HPDE6-E6E7 (cell line): ENCODE data around the gene LSS.
A peak's percentile ranks its signal among the peaks of the same experiment; 100 is the strongest.

Experiments used
- DNase-seq: peaks from one replicate; pipeline ENCODE4 v3.0.0; 2011; ENCODE audit warnings: missing footprints; ENCODE audit errors: extremely low spot score

LSS gene

DNA sequence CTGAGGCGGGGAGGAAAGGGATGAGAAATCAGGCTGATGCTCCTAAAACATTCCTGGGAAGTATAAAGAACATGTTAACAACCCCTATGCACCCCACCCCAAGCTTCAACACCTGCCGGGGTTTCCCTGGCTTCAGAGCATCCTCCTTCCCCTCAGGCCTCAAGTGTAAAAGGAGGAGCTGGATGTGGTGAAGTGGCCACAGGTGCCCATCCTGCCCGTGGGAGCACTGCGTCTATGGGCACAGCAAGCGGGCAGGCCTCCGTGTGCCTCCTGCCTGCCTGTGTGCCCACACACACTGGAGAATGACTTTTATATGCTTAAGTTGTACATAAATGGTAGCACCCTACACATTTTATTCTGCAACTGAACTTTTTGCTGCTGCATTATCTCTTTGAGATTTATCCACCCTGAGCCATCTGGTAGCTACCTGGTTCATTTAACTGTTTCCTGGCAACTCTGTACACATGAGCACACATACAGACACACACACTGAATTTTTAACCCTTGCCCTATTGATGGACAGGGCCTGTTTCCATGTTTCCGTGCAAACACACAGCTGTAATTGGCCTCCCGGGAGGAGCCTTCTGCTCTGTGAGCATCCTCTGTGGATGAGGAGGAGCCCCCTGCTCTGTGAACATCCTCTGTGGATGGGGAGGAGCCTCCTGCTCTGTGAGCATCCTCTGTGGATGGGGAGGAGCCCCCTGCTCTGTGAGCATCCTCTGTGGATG, 59.8 kb downstream of the LSS start:
- no peak for DNase-seq

DNA sequence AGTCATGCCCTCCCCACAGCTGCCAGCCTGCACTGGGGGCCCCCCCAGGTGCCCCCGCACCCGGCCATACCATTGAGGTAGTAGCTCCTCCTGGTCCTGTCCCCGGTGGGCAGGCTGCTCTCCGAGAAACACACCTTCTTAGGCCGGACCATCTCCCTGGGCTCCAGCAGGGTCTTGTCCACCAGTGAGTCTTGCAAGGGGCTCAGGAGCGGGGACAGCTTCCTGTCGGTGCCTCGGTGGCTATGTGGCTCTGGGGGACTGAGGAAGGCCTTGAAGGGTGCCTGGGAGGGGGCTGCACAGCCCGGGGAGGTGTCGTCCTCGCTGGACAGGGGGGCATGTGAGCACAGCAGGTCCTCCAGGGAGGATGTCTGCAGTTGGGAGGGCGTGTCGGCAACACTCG, 60.3 kb downstream of the LSS start:
- DNase-seq: no peak

DNA sequence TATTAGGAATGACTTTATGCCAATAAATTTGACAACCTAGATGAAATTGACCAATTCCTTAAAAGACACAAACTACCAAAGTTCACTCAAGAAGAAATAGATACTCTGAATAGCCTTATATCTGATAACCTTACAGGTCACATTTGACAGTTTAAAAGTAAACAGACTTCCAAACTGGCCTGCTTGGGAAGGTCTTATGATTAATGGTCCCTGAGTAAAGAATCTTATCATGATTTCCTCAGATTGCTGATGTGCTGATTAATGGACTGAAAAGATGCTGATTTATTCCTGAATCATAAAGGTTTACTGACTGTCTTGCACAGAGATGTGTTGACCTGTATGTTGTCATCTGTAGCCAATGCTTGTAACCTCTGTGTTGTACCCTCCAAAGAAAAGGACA, 63.5 kb downstream of the LSS start:
- no peak for DNase-seq

DNA sequence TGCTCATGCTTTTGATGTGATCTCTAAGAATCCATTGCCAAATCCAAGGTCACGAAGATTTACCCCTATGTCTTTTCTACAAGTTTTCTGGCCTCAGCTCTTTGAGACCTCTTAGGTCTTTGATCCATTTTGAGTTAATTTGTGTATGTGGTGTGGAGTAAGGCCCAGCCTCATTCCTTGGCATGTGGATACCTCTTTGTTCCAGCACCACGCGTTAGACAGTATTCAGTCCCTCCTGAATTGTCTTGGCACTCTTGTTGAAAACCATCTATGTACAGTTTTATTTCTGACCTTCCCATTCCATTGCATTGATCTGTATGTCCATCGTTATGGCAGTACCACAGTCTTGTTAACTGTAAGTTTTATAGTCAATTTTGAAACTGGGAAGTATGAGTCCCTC, 65.2 kb downstream of the LSS start:
- no peak for DNase-seq

DNA sequence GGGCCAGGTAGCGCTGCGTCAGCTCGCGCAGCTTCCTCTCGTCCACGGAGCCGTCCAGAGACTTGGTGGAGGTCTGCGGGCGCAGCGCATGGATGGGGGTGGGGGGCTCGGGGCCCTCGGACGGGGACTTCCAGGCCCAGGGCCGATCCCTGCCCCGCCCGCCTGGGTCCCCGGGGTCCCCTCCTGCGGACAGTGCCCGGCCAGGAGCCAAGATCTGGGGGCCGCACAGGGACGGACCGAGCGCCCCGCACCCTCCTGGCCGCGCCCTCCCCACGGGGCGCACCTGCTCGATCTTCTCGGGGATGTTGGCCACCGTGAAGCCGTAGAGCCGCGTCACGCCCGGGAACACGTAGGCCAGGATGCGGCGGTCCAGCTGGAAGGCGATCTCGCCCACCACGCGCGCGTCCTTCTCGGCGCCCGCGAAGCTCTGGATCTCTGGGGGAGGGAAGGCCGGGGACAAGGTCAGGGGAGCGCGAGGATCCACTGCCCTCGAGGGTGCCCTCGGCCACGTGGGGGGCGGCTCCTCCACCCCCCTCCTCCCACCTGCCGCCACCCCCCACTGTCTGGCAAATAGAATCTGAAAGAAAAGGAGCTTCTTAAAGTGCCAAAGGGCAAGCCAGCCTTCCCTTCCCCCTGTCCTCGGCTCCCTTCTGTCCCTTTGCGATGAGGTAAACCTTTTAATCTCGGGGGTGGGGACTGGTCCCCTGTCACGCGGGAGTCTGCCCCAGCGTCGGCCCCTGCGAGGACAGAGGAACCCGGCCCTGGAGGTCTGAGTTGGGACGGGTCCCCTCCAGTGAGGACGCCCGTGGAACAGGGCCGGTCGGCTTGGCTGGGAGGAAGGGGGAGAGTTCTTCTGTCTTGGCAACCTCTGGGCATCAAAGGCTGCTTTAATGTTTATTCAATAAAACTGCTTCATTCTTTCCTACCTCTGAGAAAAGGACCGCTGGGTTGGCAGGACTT, 66.7 kb downstream of the LSS start:
- no peak for DNase-seq

DNA sequence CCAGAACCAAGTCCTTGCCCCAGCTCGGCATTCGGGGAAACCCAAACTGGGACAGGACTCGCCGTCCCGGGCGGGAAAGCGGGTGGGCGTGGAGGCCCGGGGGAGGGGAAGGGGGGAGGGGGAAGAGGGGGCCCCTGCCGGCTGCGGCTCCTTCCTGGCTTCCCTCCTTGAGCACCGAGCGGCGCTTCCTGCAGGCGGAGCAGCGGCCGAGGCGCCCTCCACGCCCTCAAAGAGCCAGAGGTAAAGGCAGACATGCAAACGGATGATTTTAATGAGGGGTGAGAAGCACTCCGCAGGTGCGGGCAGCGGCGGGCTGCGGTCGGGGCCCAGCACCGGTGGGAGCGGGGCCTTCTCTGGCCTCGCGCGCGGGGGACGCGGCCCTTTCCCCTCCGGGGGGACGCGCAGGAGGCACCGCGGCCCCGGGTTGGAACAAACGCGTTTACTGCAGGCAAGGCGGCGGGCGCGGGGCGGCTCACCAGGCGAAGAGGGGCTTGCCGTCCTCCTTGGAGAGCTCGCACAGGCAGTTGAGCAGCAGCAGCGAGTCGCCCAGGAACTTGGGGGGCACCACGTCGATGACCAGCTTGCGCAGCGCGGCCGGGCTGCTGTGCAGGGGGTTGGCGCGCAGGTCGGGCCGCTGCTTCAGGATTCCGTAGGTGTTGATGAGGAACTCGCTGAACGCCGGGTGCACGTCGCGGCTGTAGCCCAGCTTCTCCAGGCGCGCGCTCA, 67.5 kb downstream of the LSS start:
- DNase-seq: no peak

DNA sequence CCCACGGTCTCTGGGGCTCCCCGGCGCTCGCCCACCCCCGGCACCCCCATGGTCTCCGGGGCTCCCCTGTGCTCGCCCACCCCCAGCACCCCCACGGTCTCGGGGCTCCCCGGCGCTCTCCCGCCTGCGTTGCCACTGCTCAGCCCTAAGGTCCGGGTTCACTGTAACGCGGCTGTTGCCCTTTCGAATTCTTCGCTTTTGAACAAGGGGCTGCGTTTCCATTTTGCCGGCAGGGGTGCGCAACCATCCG, 68.0 kb downstream of the LSS start:
- no peak for DNase-seq

DNA sequence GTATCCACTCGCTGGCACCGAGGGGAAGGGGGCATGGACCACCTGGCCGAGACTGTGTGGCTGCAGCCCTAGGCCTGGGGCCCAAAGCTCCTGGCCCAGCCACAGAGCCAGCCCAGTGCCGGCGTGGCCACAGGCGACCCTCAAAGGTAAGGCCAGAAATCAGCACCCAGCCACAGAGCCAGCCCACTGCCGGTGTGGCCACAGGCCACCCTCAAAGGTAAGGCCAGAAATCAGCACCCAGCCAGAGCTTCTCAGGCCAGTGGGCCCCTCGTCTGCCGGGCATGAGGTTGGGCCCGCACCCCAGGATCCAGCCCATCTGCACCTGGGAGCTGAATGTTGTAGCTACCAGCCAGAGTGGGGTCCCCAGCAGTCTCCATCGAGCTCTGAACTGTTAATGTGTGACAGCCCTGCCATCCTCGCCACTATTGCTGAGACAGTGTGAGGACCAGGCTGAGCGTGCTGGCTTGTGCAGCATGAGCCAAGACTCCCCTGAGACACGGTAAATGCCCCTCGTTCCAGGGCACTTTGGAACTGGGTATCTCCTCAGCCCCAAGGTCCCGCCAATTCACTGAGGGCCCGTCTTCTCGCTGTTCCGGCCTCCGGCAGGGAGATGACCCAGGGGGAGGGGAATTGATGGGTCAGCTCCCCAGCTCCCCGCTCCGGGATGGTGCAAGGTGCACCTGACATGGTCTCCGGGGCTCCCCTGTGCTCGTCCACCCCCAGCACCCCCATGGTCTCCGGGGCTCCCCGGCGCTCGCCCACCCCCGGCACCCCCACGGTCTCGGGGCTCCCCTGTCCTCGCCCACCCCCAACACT, 68.5 kb downstream of the LSS start:
- DNase-seq: no peak

DNA sequence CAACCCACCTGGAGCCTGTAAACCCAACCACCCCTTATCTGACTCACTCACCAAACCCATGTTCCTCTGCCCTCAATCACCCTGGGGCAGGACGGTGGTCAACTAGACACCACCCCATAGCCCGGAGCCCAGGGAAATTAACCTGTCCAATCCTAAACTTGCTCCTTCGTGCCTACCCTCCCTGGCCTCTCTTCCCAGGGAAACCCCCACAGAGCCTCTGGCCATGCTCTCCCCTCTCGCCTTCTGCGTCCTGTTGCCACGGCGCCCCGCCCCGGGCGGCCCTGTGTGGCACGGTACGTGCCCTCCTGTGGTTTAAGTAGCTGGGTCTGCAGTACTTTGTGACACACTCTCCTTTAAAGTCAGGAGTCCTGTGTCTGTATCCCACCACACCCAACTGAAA, 69.2 kb downstream of the LSS start:
- no peak for DNase-seq

DNA sequence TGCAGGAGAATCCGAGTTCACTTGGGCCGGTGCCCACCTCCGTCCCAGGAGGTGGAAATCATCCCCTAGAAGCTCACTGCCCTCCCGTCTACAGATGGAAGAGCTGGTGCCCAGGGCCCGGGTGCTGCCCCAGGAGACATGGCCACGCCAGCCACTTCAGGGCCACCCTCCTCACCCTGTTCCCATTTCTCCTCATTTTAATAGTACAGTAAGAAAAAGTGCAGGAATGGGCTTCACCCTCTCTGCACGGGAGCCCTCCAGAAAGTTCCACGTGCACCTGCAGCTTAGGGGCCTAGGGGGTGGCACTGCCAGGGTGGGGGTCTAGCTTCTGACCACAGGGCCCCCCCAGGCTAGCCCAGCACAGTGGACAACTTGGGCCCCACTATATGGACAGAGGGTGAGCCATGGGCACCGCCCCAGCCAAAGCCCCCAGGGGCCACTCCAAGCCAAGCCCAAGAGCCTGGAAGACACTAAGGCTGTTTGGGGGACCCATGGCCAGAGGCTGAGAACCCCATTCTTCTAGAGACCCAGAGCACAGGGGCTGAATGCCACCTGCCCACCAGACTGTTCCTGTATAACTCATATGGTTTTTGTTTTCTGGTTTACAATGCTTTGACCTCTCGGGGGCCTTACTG, 69.8 kb downstream of the LSS start:
- DNase-seq: no peak

DNA sequence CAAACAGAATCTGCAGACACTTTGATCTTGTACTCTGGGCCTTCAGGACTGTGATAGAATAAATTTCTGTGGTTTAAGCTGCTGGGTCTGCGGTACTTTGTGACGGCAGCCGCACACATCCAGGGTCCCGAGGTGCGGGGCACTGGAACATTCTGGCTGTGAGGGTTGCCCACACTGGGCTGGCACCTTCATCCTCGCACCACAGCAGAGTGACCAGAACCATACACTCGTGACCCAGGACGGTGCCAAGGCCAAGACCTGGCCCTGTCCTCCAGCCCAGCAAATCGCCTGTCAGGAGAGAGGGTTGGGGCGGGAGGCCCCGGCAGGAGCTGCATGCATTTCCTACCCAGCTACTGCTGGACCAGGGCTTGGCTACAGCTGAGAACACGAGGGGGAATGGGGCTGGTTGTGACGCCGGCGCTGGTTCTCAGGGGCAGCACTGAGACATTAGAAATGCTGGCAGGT, 70.6 kb downstream of the LSS start:
- DNase-seq: no peak

DNA sequence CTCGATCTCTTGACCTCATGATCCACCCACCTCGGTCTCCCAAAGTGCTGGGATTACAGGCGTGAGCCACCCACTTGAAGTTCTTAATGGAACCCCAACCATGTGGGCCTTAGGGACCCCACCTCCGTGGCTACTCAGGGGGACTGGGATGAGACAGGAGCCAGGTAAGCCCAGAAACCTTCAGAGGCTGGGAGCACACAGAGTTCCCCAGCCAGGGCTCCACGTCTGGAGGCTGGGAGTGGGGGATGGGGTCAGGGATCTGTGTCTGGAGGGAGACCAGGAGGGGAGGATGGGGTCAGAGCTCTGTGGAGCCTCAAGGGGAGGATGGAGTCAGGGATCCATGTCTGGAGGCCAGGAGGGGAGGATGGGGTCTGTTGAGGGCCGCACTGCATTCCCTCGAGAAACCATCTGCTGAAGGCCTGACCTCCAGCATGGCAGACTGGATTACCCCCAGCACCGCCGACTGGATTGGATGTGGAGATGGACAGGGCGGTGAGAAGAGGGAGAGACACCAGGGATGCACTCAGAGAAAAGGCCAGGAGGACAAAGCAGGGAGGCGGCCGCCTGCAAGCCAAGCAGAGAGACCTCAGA, 71.1 kb downstream of the LSS start:
- DNase-seq: no peak

DNA sequence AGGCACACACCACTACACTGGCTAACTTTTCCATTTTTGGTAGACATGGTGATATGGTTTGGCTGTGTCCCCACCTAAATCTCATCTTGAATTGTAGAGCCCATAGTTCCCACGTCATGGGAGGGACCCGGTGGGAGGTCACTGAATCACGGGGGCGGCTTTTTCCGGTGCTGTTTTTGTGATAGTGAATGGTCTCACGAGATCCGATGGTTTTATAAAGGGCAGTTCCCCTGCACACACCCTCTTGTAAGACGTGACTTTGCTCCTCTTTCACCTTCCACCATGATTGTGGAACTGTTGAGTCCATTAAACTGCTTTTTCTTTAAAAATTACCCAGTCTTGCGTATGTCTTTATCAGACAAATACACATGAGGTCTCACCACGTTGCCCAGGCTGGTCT, 71.9 kb downstream of the LSS start:
- DNase-seq: no peak

DNA sequence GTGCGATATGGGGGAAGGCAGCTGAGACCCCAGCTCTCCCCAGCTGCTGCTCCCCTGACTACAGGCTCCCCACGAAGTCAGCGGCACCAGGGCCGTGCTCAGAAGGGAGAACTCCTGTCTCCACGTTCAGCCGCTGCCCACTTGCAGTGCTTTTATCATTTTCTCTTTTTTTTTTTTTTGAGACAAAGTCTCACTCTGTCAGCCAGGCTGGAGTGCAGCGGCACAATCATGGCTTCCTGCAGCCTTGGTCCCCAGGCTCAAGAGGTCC, 72.3 kb downstream of the LSS start:
- no peak for DNase-seq

DNA sequence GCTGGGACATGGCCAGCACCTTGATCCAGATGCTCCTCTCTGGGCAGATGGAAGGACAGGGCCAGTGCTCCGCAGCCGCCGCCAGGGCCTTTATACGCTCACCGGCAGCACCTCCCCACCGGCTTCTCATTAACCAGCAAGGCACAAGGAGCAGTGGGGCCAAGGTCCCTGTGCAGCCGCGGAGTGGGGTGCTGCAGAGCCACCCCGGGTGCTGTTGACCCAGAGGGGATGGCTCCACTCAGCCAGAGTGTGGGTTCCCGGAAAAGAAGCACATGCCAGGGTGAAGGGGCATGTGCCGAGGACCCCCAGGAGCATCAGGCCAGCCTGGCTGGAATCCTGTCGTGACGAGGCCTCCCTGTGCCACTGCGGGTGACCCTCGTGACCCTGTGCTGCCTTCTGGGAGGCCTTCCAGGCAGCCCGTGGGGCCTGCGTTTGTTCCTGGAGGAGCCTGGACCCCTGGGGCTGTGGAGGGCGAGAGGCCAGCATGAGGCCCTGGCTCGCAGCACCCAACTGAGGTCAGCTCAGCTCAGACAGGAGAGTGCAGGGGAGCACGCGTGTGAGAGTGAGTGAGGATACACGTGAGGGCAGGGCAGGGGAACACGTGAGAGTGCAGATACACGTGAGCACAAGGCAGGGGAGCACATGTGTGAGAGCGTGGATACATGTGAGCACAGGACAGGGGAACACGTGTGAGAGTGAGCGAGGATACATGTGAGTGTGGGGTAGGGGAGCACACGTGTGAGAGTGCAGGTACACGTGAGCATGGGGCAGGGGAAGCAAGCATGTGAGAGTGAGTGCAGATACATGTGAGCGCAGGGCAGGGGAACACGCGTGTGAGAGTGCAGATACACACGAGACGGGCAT, 72.8 kb downstream of the LSS start, which contains the start of gene FTCD:
TSS of gene FTCD (minus strand) at position 66 of the 864 bp plus-strand sequence. CDS start at position 10, 56 bp downstream.
- no peak for DNase-seq

DNA sequence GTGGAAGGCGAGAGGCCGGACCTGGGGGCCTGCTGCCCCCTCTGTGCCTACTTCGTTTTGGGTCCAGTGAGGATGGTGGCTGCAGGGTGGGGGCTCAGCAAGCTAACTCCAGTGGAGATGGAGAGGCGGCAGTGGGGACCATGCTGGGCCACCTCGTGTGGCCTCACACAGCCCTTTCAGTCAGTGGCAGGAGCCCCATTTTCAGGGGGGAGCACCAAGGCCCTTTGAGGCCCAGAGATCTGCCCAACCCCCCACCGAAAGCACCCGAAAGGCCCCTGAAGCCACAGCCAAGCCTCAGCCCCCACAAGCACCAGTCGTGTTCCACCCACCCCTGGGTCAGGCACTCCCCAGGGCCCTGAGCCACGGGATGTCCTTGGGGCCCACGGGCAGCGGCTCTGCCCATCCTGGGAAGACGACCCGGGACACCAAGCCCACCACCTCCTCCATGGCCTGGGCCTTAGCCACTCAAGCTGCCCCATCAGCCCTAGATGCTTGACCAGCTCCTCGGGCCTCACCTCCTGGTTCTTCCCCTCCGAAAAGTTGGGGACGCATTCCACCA, 73.5 kb downstream of the LSS start:
- DNase-seq: no peak

DNA sequence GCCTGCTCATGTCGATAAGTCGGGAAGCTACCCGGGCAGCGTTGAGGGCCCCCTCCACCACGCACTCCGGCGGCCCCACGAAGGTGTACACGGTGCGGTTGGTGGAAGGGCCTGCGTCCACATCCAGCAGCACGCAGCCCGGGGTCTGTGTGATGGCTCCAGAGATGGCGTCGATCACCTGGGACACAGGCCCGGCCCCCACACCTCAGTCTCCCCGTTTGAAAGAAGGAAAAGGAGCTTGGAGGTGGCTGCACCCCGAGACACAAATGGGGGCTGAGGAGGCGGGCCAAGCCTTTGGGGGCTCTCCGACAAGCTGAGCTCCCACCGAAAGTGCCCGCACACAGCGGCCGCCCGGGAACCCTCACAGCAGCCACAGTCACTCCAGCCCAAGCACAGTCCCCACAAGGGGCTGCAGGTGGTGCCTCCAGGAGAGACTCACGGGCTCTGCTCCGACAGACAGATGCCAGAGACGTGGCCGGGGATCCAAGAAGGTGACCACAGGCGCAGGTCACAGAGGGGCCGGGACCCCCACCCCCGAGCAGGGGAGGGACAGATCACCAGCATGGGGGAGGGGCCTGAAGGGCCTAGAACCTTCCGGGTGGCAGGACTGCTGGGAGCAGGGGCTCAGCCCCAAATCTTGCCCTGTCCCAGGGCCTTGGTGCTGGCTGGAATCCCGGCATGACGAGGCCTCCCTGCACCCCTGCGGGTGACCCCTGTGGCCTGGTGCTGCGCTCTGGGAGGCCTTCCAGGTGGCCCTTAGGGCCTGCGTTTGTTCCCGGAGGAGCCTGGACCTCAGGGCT, 74.2 kb downstream of the LSS start:
- DNase-seq: no peak

DNA sequence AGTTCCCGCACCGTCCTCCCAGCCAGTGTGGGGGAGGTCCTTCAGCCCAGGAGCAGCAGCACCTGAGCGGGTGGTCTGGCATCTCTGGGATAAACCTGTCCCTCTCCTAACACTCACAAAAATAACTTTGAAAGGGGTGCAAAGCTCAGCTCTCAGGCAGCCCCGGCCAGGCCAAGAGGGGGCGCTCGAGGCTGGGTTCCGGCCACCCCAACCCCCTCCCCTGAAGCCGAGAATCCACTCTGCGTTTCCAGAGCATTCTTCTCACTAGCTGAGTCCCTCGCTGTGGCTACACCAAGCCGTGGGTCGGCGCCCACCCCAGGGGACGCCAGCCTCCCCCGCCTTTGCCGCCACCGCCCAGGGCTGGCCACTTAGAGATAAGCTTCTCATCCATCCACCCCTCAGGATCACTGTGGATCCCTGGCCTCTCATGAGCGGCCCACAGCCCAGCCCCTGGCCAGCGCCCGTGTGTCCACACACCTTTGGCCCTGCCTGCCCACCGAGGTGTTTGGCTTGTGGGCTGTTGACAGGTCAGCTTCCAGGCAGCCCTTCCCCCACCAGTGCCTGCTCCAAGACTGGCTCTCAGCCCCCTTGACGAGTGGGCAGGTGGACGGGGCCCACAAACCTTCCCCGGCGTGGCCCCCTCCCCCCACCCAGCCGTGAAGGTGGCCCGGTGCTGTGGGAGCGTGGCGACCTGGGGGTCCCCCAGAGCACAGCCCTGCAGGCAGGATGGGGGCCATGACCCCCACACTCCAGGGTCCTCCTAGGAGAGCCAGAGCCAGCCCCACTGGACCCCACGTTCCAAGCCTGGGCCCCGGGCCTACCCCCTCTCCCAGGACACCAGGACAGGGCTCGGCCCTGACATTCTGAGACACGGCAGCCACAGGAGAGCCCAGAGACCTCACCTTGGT, 75.1 kb downstream of the LSS start:
- peak; percentile 13 for DNase-seq
